ENCODE data around the gene SYT14.

- TF ChIP-seq RARB (CRISPR knock-in tag; IDR thresholded peaks at IDR 0.05) = no peak
- TF ChIP-seq BACH2 (CRISPR knock-in tag; IDR thresholded peaks at IDR 0.05; ENCODE audit: borderline replicate concordance) = no peak
- no peak for TF ChIP-seq PATZ1 (CRISPR knock-in tag; IDR thresholded peaks at IDR 0.05; ENCODE audit: borderline replicate concordance)
- TF ChIP-seq ZNF8 (CRISPR knock-in tag; IDR thresholded peaks at IDR 0.05) = no peak
- TF ChIP-seq CSDC2 (CRISPR knock-in tag; IDR thresholded peaks at IDR 0.05) = no peak
- TF ChIP-seq TSHZ2 (CRISPR knock-in tag; IDR thresholded peaks at IDR 0.05) = no peak
- TF ChIP-seq ISL1 (CRISPR knock-in tag; IDR thresholded peaks at IDR 0.05) = no peak
- TF ChIP-seq CSRNP3 (CRISPR knock-in tag; IDR thresholded peaks at IDR 0.05) = no peak
- TF ChIP-seq ZNF565 (CRISPR knock-in tag; conservative IDR thresholded peaks at IDR 0.05; ENCODE audit: low read depth) = no peak
- no peak for TF ChIP-seq ZFP3 (CRISPR knock-in tag; IDR thresholded peaks at IDR 0.05)
- no peak for TF ChIP-seq POU6F1 (CRISPR knock-in tag; IDR thresholded peaks at IDR 0.05; ENCODE audit: borderline replicate concordance, low read depth)
- TF ChIP-seq ESRRG (CRISPR knock-in tag; IDR thresholded peaks at IDR 0.05) = no peak
Observed at GRCh38 chr1:210001751-210002150, 63.7 kb downstream of the SYT14 start.

All from SK-N-SH treated with all-trans-retinoic acid at 6 μM for 48 hours (cell line).